C1 segment of cervical spinal cord (tissue), 14 donors: ENCODE data around the gene MAGI3.
"Not testable (repeated sequence)": the region's sequence is repeated elsewhere in the genome, so short reads cannot be mapped to it uniquely, and the experiment has no call there.

Source experiments
- DNase-seq, 14 donors: peaks; one replicate each; lab custom pipeline; 2025; lab: John Stamatoyannopoulos, UW

Gene MAGI3

GRCh38 chr1:113396585-113396984 lies 6.3 kb downstream of the MAGI3 start:
- DNase-seq: no peak

GRCh38 chr1:113399062-113399583 lies 8.8 kb downstream of the MAGI3 start:
- DNase-seq: no peak

GRCh38 chr1:113401067-113401466 lies 10.8 kb downstream of the MAGI3 start:
- no peak for DNase-seq

- DNase-seq: no peak
Observed at GRCh38 chr1:113401728-113402127, 11.4 kb downstream of the MAGI3 start.

- no peak for DNase-seq
Observed at GRCh38 chr1:113403065-113403464, 12.8 kb downstream of the MAGI3 start.

- no peak for DNase-seq
Observed at GRCh38 chr1:113405573-113405972, 15.3 kb downstream of the MAGI3 start.

GRCh38 chr1:113406149-113406548 lies 15.8 kb downstream of the MAGI3 start:
- DNase-seq: not testable (repeated sequence)

GRCh38 chr1:113409363-113409762 lies 19.0 kb downstream of the MAGI3 start:
- no peak for DNase-seq

- not testable (repeated sequence) for DNase-seq
Observed at GRCh38 chr1:113412020-113412419, 21.7 kb downstream of the MAGI3 start.

GRCh38 chr1:113415310-113416070 lies 25.2 kb downstream of the MAGI3 start:
- DNase-seq: no peak

GRCh38 chr1:113416071-113416470 lies 25.8 kb downstream of the MAGI3 start:
- not testable (repeated sequence) for DNase-seq

- DNase-seq: no peak
Observed at GRCh38 chr1:113416496-113416895, 26.2 kb downstream of the MAGI3 start.

GRCh38 chr1:113422315-113423068 lies 32.2 kb downstream of the MAGI3 start:
- no peak for DNase-seq

GRCh38 chr1:113423826-113424225 lies 33.5 kb downstream of the MAGI3 start:
- no peak for DNase-seq

GRCh38 chr1:113429461-113430153 lies 39.3 kb downstream of the MAGI3 start:
- DNase-seq: no peak

GRCh38 chr1:113433184-113433583 lies 42.9 kb downstream of the MAGI3 start:
- no peak for DNase-seq

GRCh38 chr1:113434081-113434873 lies 44.0 kb downstream of the MAGI3 start:
- DNase-seq: no peak

GRCh38 chr1:113434874-113435175 lies 44.5 kb downstream of the MAGI3 start:
- no peak for DNase-seq

- DNase-seq: no peak
Observed at GRCh38 chr1:113437554-113438341, 47.4 kb downstream of the MAGI3 start.

- DNase-seq: no peak
Observed at GRCh38 chr1:113438505-113439276, 48.4 kb downstream of the MAGI3 start.
